ENCODE data around the gene PAQR9.

The PAQR9 gene

DNA sequence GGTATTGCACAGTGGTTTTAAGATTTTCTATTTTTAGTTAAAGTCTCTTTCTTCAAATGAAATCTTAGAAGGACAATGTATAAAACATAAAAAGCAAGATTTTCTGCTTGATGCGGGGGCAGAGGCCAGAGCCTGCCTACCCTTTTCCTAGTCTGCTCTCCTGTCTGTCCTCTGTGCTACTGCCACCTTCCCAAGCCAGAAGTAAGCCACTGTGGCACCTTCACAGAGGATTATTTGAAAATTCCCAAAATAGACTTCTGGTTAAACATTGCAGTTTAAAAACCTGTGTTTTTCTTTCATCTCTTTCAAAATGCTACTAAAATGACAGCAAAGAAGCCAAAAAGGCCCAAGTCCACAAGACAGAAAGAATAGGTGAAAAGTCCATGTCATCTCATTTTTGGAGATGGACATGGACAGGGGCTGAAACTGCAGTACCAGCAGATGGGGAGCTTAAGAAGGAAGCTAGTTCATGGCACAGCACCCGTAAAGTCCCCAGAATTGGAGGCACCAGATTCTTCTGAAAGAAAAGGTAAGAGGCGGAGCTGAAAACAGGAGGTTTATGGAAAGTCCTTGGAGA lies 37.0 kb downstream of the PAQR9 start:
- Histone ChIP-seq H3K9ac (ENCODE audit: low read depth, low read length, poor library complexity) (no peak overlapping the region), H3K4me3 (ENCODE audit: low read length in 2 of 2) (no peak overlapping the region), H2BK12ac (ENCODE audit: low read length) (no peak overlapping the region), H2AFZ (ENCODE audit: low read length) (no peak overlapping the region), H2BK5ac (ENCODE audit: low read length) (no peak overlapping the region), H3K79me1 (ENCODE audit: low read depth, low read length) (no peaks in the 10 kb centered on the region), H3K23ac (ENCODE audit: low read depth, low read length, poor library complexity) (no peak overlapping the region), H3K4me1 (ENCODE audit: control insufficient read depth in 2 of 2, insufficient read depth in 1 of 2, low read depth in 1 of 2, low read length in 2 of 2) (no peaks in the 10 kb centered on the region), H4K8ac (ENCODE audit: low read depth, low read length) (no peak overlapping the region), H3K4ac (ENCODE audit: low read length) (no peak overlapping the region), H2BK15ac (ENCODE audit: low read length) (no peak overlapping the region), H2AK5ac (ENCODE audit: low read depth, low read length) (no peak overlapping the region), H3K9me3 (replicated peaks in 1 of 2; ENCODE audit: control insufficient read depth in 2 of 2, insufficient read depth in 1 of 2, low read depth in 1 of 2, low read length in 2 of 2) (no peaks in the 10 kb centered on the region), H4K91ac (ENCODE audit: low read depth, low read length, poor library complexity) (no peak overlapping the region), H3K36me3 (replicated peaks in 1 of 2; ENCODE audit: control insufficient read depth in 2 of 2, insufficient read depth in 2 of 2, low read length in 2 of 2) (no peaks in the 10 kb centered on the region), H2BK120ac (ENCODE audit: low read depth, low read length) (no peak overlapping the region), H3K18ac (ENCODE audit: low read length) (no peak overlapping the region), H3K27me3 (ENCODE audit: control insufficient read depth in 3 of 3, insufficient read depth in 3 of 3, low read depth in 1 of 3, low read length in 3 of 3) (peaks cover 0 to 10% (median 0%) of the 10 kb centered on the region in 3 experiments), H3K4me2 (ENCODE audit: insufficient read depth, low read length, poor library complexity, severe bottlenecking) (no peak overlapping the region), H3K27ac (replicated peaks; ENCODE audit: low read length) (no peak overlapping the region), H3K14ac (ENCODE audit: low read length) (no peak overlapping the region)
- no peak for DNase-seq (ENCODE audit: low spot score)
- WGBS, 2 donors (ENCODE audit: extremely low coverage in 2 of 2, insufficient read length in 2 of 2, insufficient replicate concordance in 1 of 2): no CpG with 5 or more reads among the region's 3 CpGs

GRCh38 chr3:142925140-142925539 lies 38.3 kb downstream of the PAQR9 start:
- H3K4ac ChIP-seq (ENCODE audit: low read length): no peak overlapping the region
- peaks cover 0 to 10% (median 0%) of the 10 kb centered on the region in 3 experiments for H3K27me3 ChIP-seq (ENCODE audit: control insufficient read depth in 3 of 3, insufficient read depth in 3 of 3, low read depth in 1 of 3, low read length in 3 of 3)
- H3K9me3 ChIP-seq (replicated peaks in 1 of 2; ENCODE audit: control insufficient read depth in 2 of 2, insufficient read depth in 1 of 2, low read depth in 1 of 2, low read length in 2 of 2): no peaks in the 10 kb centered on the region
- no peak overlapping the region for H2BK5ac ChIP-seq (ENCODE audit: low read length)
- H4K8ac ChIP-seq (ENCODE audit: low read depth, low read length): no peak overlapping the region
- no peak overlapping the region for H3K18ac ChIP-seq (ENCODE audit: low read length)
- H3K4me2 ChIP-seq (ENCODE audit: insufficient read depth, low read length, poor library complexity, severe bottlenecking): no peak overlapping the region
- no peak overlapping the region for H3K4me3 ChIP-seq (ENCODE audit: low read length in 2 of 2)
- no peak overlapping the region for H2AK5ac ChIP-seq (ENCODE audit: low read depth, low read length)
- no peak overlapping the region for H3K27ac ChIP-seq (replicated peaks; ENCODE audit: low read length)
- H2BK15ac ChIP-seq (ENCODE audit: low read length): no peak overlapping the region
- no peaks in the 10 kb centered on the region for H3K79me1 ChIP-seq (ENCODE audit: low read depth, low read length)
- H2BK12ac ChIP-seq (ENCODE audit: low read length): no peak overlapping the region
- no peak overlapping the region for H3K14ac ChIP-seq (ENCODE audit: low read length)
- no peak for DNase-seq (ENCODE audit: low spot score)
- no peak overlapping the region for H3K9ac ChIP-seq (ENCODE audit: low read depth, low read length, poor library complexity)
- H3K4me1 ChIP-seq (ENCODE audit: control insufficient read depth in 2 of 2, insufficient read depth in 1 of 2, low read depth in 1 of 2, low read length in 2 of 2): no peaks in the 10 kb centered on the region
- H2BK120ac ChIP-seq (ENCODE audit: low read depth, low read length): no peak overlapping the region
- no peak overlapping the region for H4K91ac ChIP-seq (ENCODE audit: low read depth, low read length, poor library complexity)
- peak overlapping the region; percentile 49 for H2AFZ ChIP-seq (ENCODE audit: low read length)
- H3K23ac ChIP-seq (ENCODE audit: low read depth, low read length, poor library complexity): no peak overlapping the region
- H3K36me3 ChIP-seq (replicated peaks in 1 of 2; ENCODE audit: control insufficient read depth in 2 of 2, insufficient read depth in 2 of 2, low read length in 2 of 2): no peaks in the 10 kb centered on the region

DNA sequence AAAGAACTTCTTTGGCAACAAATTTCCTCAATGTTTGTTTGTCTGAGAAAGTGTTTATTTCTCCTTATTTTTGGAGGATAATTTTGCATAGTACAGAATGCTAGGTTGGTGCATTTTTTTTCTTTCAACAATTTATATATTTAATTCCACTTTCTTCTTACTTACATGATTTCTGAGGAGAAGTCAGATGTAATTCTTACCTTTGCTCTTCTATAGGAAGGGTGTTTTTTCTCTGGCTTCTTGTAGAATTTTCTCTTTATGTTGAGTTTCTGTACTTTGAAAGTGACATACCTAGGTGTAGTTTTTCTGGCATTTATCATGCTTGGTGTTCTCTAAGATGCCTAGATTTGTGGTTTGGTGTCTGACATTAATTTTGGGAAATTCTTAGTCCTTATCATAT lies 39.8 kb downstream of the PAQR9 start:
- DNase-seq (ENCODE audit: low spot score): no peak
- Histone ChIP-seq H3K4ac (ENCODE audit: low read length) (no peak overlapping the region), H3K14ac (ENCODE audit: low read length) (no peak overlapping the region), H3K36me3 (replicated peaks in 1 of 2; ENCODE audit: control insufficient read depth in 2 of 2, insufficient read depth in 2 of 2, low read length in 2 of 2) (no peaks in the 10 kb centered on the region), H3K9me3 (replicated peaks in 1 of 2; ENCODE audit: control insufficient read depth in 2 of 2, insufficient read depth in 1 of 2, low read depth in 1 of 2, low read length in 2 of 2) (no peaks in the 10 kb centered on the region), H3K23ac (ENCODE audit: low read depth, low read length, poor library complexity) (no peak overlapping the region), H3K27me3 (ENCODE audit: control insufficient read depth in 3 of 3, insufficient read depth in 3 of 3, low read depth in 1 of 3, low read length in 3 of 3) (peaks cover 0 to 10% (median 0%) of the 10 kb centered on the region in 3 experiments), H3K79me1 (ENCODE audit: low read depth, low read length) (no peaks in the 10 kb centered on the region), H2AFZ (ENCODE audit: low read length) (no peak overlapping the region), H2BK12ac (ENCODE audit: low read length) (no peak overlapping the region), H3K9ac (ENCODE audit: low read depth, low read length, poor library complexity) (no peak overlapping the region), H4K91ac (ENCODE audit: low read depth, low read length, poor library complexity) (no peak overlapping the region), H2AK5ac (ENCODE audit: low read depth, low read length) (no peak overlapping the region), H3K4me3 (ENCODE audit: low read length in 2 of 2) (no peak overlapping the region), H2BK120ac (ENCODE audit: low read depth, low read length) (no peak overlapping the region), H3K27ac (replicated peaks; ENCODE audit: low read length) (no peak overlapping the region), H3K18ac (ENCODE audit: low read length) (no peak overlapping the region), H3K4me2 (ENCODE audit: insufficient read depth, low read length, poor library complexity, severe bottlenecking) (no peak overlapping the region), H2BK5ac (ENCODE audit: low read length) (no peak overlapping the region), H4K8ac (ENCODE audit: low read depth, low read length) (no peak overlapping the region), H2BK15ac (ENCODE audit: low read length) (no peak overlapping the region), H3K4me1 (ENCODE audit: control insufficient read depth in 2 of 2, insufficient read depth in 1 of 2, low read depth in 1 of 2, low read length in 2 of 2) (no peaks in the 10 kb centered on the region)

DNA sequence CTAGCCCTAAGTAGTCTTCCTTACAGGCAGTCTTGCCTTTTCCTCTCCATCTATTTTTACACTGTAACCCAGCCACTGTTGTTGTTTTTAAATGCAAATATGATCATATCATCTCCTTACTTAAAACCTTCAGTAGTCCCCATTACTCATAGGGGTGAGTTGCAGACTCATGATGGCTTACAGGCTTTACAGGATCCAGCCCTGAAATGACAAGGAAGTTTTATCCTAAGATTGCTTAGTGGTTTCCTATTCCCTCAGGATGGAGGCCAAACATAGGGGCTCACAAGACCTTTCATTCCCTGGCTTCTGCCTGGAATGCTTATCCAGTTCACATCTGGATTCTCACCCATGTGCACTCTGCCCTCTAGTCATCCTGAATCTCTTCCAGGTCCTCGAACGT lies 46.9 kb downstream of the PAQR9 start:
- Histone ChIP-seq H3K27me3 (ENCODE audit: control insufficient read depth in 3 of 3, insufficient read depth in 3 of 3, low read depth in 1 of 3, low read length in 3 of 3) (no peaks in the 10 kb centered on the region), H4K8ac (ENCODE audit: low read depth, low read length) (no peak overlapping the region), H3K4me2 (ENCODE audit: insufficient read depth, low read length, poor library complexity, severe bottlenecking) (no peak overlapping the region), H3K36me3 (replicated peaks in 1 of 2; ENCODE audit: control insufficient read depth in 2 of 2, insufficient read depth in 2 of 2, low read length in 2 of 2) (no peaks in the 10 kb centered on the region), H3K27ac (replicated peaks; ENCODE audit: low read length) (no peak overlapping the region), H3K4me3 (ENCODE audit: low read length in 2 of 2) (no peak overlapping the region), H4K91ac (ENCODE audit: low read depth, low read length, poor library complexity) (no peak overlapping the region), H2AK5ac (ENCODE audit: low read depth, low read length) (no peak overlapping the region), H3K23ac (ENCODE audit: low read depth, low read length, poor library complexity) (no peak overlapping the region), H3K9ac (ENCODE audit: low read depth, low read length, poor library complexity) (no peak overlapping the region), H2BK15ac (ENCODE audit: low read length) (no peak overlapping the region), H2AFZ (ENCODE audit: low read length) (no peak overlapping the region), H3K4ac (ENCODE audit: low read length) (no peak overlapping the region), H2BK12ac (ENCODE audit: low read length) (no peak overlapping the region), H2BK120ac (ENCODE audit: low read depth, low read length) (no peak overlapping the region), H3K4me1 (ENCODE audit: control insufficient read depth in 2 of 2, insufficient read depth in 1 of 2, low read depth in 1 of 2, low read length in 2 of 2) (no peaks in the 10 kb centered on the region), H3K79me1 (ENCODE audit: low read depth, low read length) (no peaks in the 10 kb centered on the region), H3K14ac (ENCODE audit: low read length) (no peak overlapping the region), H3K9me3 (replicated peaks in 1 of 2; ENCODE audit: control insufficient read depth in 2 of 2, insufficient read depth in 1 of 2, low read depth in 1 of 2, low read length in 2 of 2) (no peaks in the 10 kb centered on the region), H2BK5ac (ENCODE audit: low read length) (no peak overlapping the region), H3K18ac (ENCODE audit: low read length) (no peak overlapping the region)
- WGBS, 2 donors (ENCODE audit: extremely low coverage in 2 of 2, insufficient read length in 2 of 2, insufficient replicate concordance in 1 of 2): no CpG with 5 or more reads among the region's 2 CpGs
- DNase-seq (ENCODE audit: low spot score): no peak

Measured in neuronal stem cell (in vitro differentiated cells).